K562 (cell line): ENCODE results near the gene SLC26A6. TPM values are rescaled to one million over a fixed set of nuclear protein-coding genes. Genes with fewer than 3 reads are reported as not detected.

Experiments
- ATAC-seq: fragments of 200-7000 bp; cut with Tn5 transposase; 3 replicates; pipeline ENCODE4 v1.9.1; 2020; ENCODE audit warnings: moderate library complexity
- Bru-seq: library from RNA; stranded (reverse); fragments of 400-500 nt; gene quantifications from one replicate; lab custom pipeline; 2021; lab: Mats Ljungman, UMichigan
- BruChase-seq, 2 experiments: library from RNA; stranded (reverse); fragments of 400-500 nt; gene quantifications; one replicate each; lab custom pipeline; 2021; lab: Mats Ljungman, UMichigan
- BruUV-seq: library from RNA; stranded (reverse); fragments of 400-500 nt; replicated peaks from 2 replicates; lab custom pipeline; 2021; lab: Mats Ljungman, UMichigan
- CTCF ChIA-PET: fragments of 300-600 bp; formaldehyde crosslinking; extraction: SDS; loops from one replicate; lab custom pipeline; 2021; ENCODE audit warnings: low intra/inter-chr PET ratio; lab: Yijun Ruan, JAX
- POLR2A ChIA-PET: fragments of 300-600, 350-650 bp; sonication (Branson Sonifier 250); formaldehyde crosslinking; extraction: SDS; loops from one replicate; lab custom pipeline; 2021; ENCODE audit warnings: antibody characterized with exemption, inconsistent platforms; lab: Yijun Ruan, JAX
- DNase-seq, 4 experiments: peaks; one replicate each; pipeline versions ENCODE4 v3.0.0 to v3.0.0-alpha.2; 2011 to 2018; ENCODE audit warnings: low spot score in 3 of 4, mixed read lengths in 3 of 4; ENCODE audit errors: extremely low read depth in 1 of 4
- FAIRE-seq: peaks from 2 replicates; lab custom pipeline; 2011; peaks lifted over from hg19 to GRCh38; lab: Jason Lieb, UNC
- H2AFZ ChIP-seq: 2 replicates; pipeline ENCODE4 v1.6.0; 2011; ENCODE audit warnings: low read depth, low read length, control low read depth, inconsistent platforms
- H3K27ac ChIP-seq: fragments of 200-600 bp; 3 replicates; pipeline ENCODE4 v1.8.0; 2011; ENCODE audit warnings: low read depth, mild to moderate bottlenecking, control low read depth, inconsistent platforms, low read length, moderate library complexity, mixed read lengths; ENCODE audit errors: extremely low read depth
- H3K27me3 ChIP-seq, 2 experiments: fragments of 300-600 bp in 1 of 2; 2 replicates in 1 of 2; 3 replicates in 1 of 2; pipeline versions ENCODE4 v1.6.0 to v1.8.0; 2011; ENCODE audit warnings: inconsistent platforms in 2 of 2, low read length in 2 of 2, mild to moderate bottlenecking in 1 of 2, mixed read lengths in 1 of 2, moderate library complexity in 1 of 2; ENCODE audit not compliant: control insufficient read depth in 2 of 2, insufficient read depth in 2 of 2
- H3K36me3 ChIP-seq: fragments of 300-600 bp; 3 replicates; pipeline ENCODE4 v1.8.0; 2011; ENCODE audit warnings: mild to moderate bottlenecking, low read length, inconsistent platforms; ENCODE audit not compliant: control insufficient read depth, insufficient read depth
- H3K4me1 ChIP-seq, 2 experiments: fragments of 200-600 bp in 1 of 2; replicated peaks in 1 of 2; 2 replicates in 1 of 2; 3 replicates in 1 of 2; pipeline versions ENCODE4 v1.5.1 to v1.8.0; 2011; ENCODE audit warnings: inconsistent platforms in 2 of 2, low read length in 2 of 2, mild to moderate bottlenecking in 1 of 2, mixed read lengths in 1 of 2, moderate library complexity in 1 of 2; ENCODE audit not compliant: control insufficient read depth in 2 of 2, insufficient read depth in 2 of 2
- H3K4me2 ChIP-seq: 2 replicates; pipeline ENCODE4 v1.6.1; 2011; ENCODE audit warnings: low read length, control low read depth, inconsistent platforms, mixed read lengths; ENCODE audit not compliant: insufficient read depth
- H3K4me3 ChIP-seq: fragments of 200-600 bp; sonication (generic), shearing (Covaris generic); 2 replicates; pipeline ENCODE4 v1.5.1; 2016; ENCODE audit warnings: control low read depth, inconsistent platforms
- H3K79me2 ChIP-seq: fragments of 200-600 bp; 3 replicates; pipeline ENCODE4 v1.8.0; 2011; ENCODE audit warnings: low read length, inconsistent platforms; ENCODE audit not compliant: control insufficient read depth, insufficient read depth
- H3K9ac ChIP-seq, 2 experiments: 2 replicates each; pipeline versions ENCODE4 v1.6.0 to v1.6.1; 2011; ENCODE audit warnings: low read depth in 2 of 2, low read length in 2 of 2, control low read depth in 1 of 2, inconsistent platforms in 1 of 2, mild to moderate bottlenecking in 1 of 2, mixed read lengths in 1 of 2; ENCODE audit not compliant: insufficient read depth in 1 of 2
- H3K9me1 ChIP-seq: one replicate; pipeline ENCODE4 v1.6.0; 2011; ENCODE audit warnings: inconsistent platforms, mild to moderate bottlenecking, low read length, moderate library complexity; ENCODE audit not compliant: control insufficient read depth, insufficient read depth
- H3K9me3 ChIP-seq: replicated peaks from 2 replicates; pipeline ENCODE4 v1.5.1; 2011; ENCODE audit warnings: low read depth, low read length, inconsistent platforms; ENCODE audit not compliant: control insufficient read depth, insufficient read depth
- H4K20me1 ChIP-seq: replicated peaks from 2 replicates; pipeline ENCODE4 v1.6.1; 2011; ENCODE audit warnings: low read length, inconsistent platforms, mixed read lengths; ENCODE audit not compliant: control insufficient read depth, insufficient read depth
- CREB3L1 ChIP-seq: fragments of 450-650 bp; IDR thresholded peaks from 2 replicates; pipeline ENCODE4 v1.6.1; 2014; ENCODE audit warnings: low read depth, mild to moderate bottlenecking, moderate library complexity, borderline replicate concordance
- HSF4 ChIP-seq: fragments of 250-450 bp; sonication (Bioruptor Pico); IDR thresholded peaks from 2 replicates; pipeline ENCODE4 v2.1.2; 2022; ENCODE audit warnings: mild to moderate bottlenecking, moderate library complexity, borderline replicate concordance
- NFYB ChIP-seq: IDR thresholded peaks from 2 replicates; pipeline ENCODE4 v1.6.1; 2011; ENCODE audit warnings: mild to moderate bottlenecking, moderate library complexity; ENCODE audit not compliant: insufficient read length; ENCODE audit errors: extremely low read depth
- NRF1 ChIP-seq, 2 experiments: fragments of 450-650 bp; IDR thresholded peaks in 1 of 2; conservative IDR thresholded peaks in 1 of 2; 2 replicates each; pipeline ENCODE4 v1.6.1; 2014; ENCODE audit warnings: mild to moderate bottlenecking in 2 of 2
- POLR2G ChIP-seq: fragments of 200-400 bp; formaldehyde crosslinking; IDR thresholded peaks from 2 replicates; pipeline ENCODE4 v1.6.1; 2017; ENCODE audit warnings: low read depth, mild to moderate bottlenecking, antibody characterized with exemption, low read length, moderate library complexity
- SOX6 ChIP-seq: fragments of 450-650 bp; IDR thresholded peaks from 2 replicates; pipeline ENCODE4 v1.6.1; 2014; ENCODE audit warnings: mild to moderate bottlenecking
- SRSF9 ChIP-seq: fragments of 200-400 bp; formaldehyde crosslinking; IDR thresholded peaks from 2 replicates; pipeline ENCODE4 v1.6.1; 2017; ENCODE audit warnings: low read depth, low read length, borderline replicate concordance
- WGBS: fragments of 100-300 bp; shearing (Covaris generic); methylation state at CpG from one replicate; pipeline ENCODE4 v1.1.6; 2016; ENCODE audit warnings: low coverage, mixed read lengths; ENCODE audit not compliant: insufficient coverage; ENCODE audit errors: missing lambda C conversion rate; 5-methylcytosine and 5-hydroxymethylcytosine counted together
- in situ Hi-C: fragments of 300-500 bp; cut with MboI; formaldehyde crosslinking; loops from 4 replicates; pipeline ENCODE4 v1.15.0; 2018; ENCODE audit warnings: inconsistent platforms, mixed read lengths
- intact Hi-C: fragments of 100-400 bp; cut with micrococcal nuclease; formaldehyde crosslinking; loops from 2 replicates; pipeline ENCODE4 v1.14.2; 2022
- long read RNA-seq, 3 experiments: library from polyadenylated mRNA in 2 of 3; library from RNA in 1 of 3; unstranded in 2 of 3; stranded (forward) in 1 of 3; transcript quantifications; one replicate each; pipeline ENCODE4 v2.0.0, GENCODE V29; 2019 to 2022
- polyA minus RNA-seq, 3 experiments: library from RNA; depleted of rRNA, polyadenylated mRNA; stranded (reverse); fragments of >200 nt; gene quantifications; 2 replicates each; pipeline ENCODE4 v1.2.3, GENCODE V29; 2011
- polyA plus RNA-seq, 8 experiments: library from polyadenylated mRNA; depleted of rRNA in 4 of 8; stranded (reverse) in 5 of 8; unstranded in 3 of 8; fragments of >200 nt; fragmentation: Nextera tagmentation in 2 of 8; fragmentation: Illumina TruSeq in 1 of 8; extraction: Ambion mirVana in 2 of 8; extraction: Trizol in 1 of 8; gene quantifications; 2 replicates each; pipeline versions ENCODE4 v1.2.1 to v1.2.3, GENCODE V29; 2011 to 2014; ENCODE audit warnings: inconsistent platforms in 1 of 8, missing spikeins in 1 of 8
- total RNA-seq, 7 experiments: library from RNA; depleted of rRNA in 6 of 7; stranded (reverse); fragments of >200 nt in 6 of 7; fragmentation: Illumina TruSeq in 2 of 7; extraction: Trizol in 2 of 7; gene quantifications; 2 replicates each; pipeline versions ENCODE4 v1.2.1 to v1.2.3, GENCODE V29; 2011 to 2021; ENCODE audit warnings: low replicate concordance in 1 of 7
- TF ChIP-seq, protein P1 (sequence below): fragments of 200-800 bp; sonication (Bioruptor generic); IDR thresholded peaks from 2 replicates; pipeline ENCODE4 v1.6.1; 2017; ENCODE audit warnings: missing genetic modification characterization, missing compliant biosample characterization

SLC26A6 gene
- 176 and 387 TPM in 2 replicates for total RNA-seq (2011; cell fraction: chromatin; rRNA removed; ENCODE audit: low replicate concordance)
- 251 and 260 TPM in 2 replicates for total RNA-seq (2011; cell fraction: nucleolus; rRNA removed)
- total RNA-seq (2011; cell fraction: nucleoplasm; rRNA removed): 183 and 192 TPM in 2 replicates
- total RNA-seq (2014; rRNA removed): 14.8 and 22.2 TPM in 2 replicates
- 7.1 and 10.5 TPM in 2 replicates for total RNA-seq (2014; rRNA removed; fragmentation: Illumina TruSeq; extraction: Trizol)
- 11.9 and 12.4 TPM in 2 replicates for total RNA-seq (2015; rRNA removed; fragmentation: Illumina TruSeq; extraction: Trizol)
- total RNA-seq (2021): 26.5 and 27.2 TPM in 2 replicates
- 20.4 and 42.8 TPM in 2 replicates for polyA plus RNA-seq (2011; rRNA removed)
- 28.1 and 30.5 TPM in 2 replicates for polyA plus RNA-seq (2011; cell fraction: cytosol; rRNA removed)
- 437 and 444 TPM in 2 replicates for polyA plus RNA-seq (2011; cell fraction: nucleus; rRNA removed)
- polyA plus RNA-seq (2012): 25.1 and 26.5 TPM in 2 replicates
- 19.7 and 21.0 TPM in 2 replicates for polyA plus RNA-seq (2014; fragmentation: Illumina TruSeq; extraction: Trizol)
- polyA plus RNA-seq (2014; fragmentation: Nextera tagmentation; extraction: Ambion mirVana): 1 to 10 TPM; 2.1 to 4.5 TPM
- polyA plus RNA-seq (2014; rRNA removed): 24.8 and 26.6 TPM in 2 replicates
- polyA minus RNA-seq (2011; rRNA and poly(A)+ RNA removed): 21.2 and 21.7 TPM in 2 replicates
- 21.2 and 26.8 TPM in 2 replicates for polyA minus RNA-seq (2011; cell fraction: cytosol; rRNA and poly(A)+ RNA removed)
- 95.1 and 104 TPM in 2 replicates for polyA minus RNA-seq (2011; cell fraction: nucleus; rRNA and poly(A)+ RNA removed)
- percentile 60 among the genes with signal in this experiment for Bru-seq, nascent RNA
- percentile 54 among the genes with signal in this experiment for BruChase-seq, experiment 1, labeled RNA remaining after a 2-hour chase
- BruChase-seq, experiment 2, labeled RNA remaining after a 6-hour chase: percentile 70 among the genes with signal in this experiment
- long read RNA-seq, experiment 1, transcript SLC26A6-207 (21 exons, 2,630 nt): major isoform, 13 of 68 reads
- long read RNA-seq, experiment 1, transcript SLC26A6-205 (21 exons, 2,589 nt): minor isoform, 7 of 68 reads
- long read RNA-seq, experiment 1, partial matches to known transcripts: 16 of 68 reads
- long read RNA-seq, experiment 1, other reads (novel, unspliced or antisense): 32 of 68 reads
- long read RNA-seq, experiment 2, partial matches to known transcripts: 3 of 19 reads
- long read RNA-seq, experiment 2, other reads (novel, unspliced or antisense): 9 of 19 reads
- long read RNA-seq, experiment 3, partial matches to known transcripts: 1 of 7 reads
- long read RNA-seq, experiment 3, other reads (novel, unspliced or antisense): 4 of 7 reads

- peak within 1 kb of the TSS; percentile 88 for H2AFZ ChIP-seq
- under 1% methylated on average over 16 of the region's 68 CpGs for WGBS
- FAIRE-seq: peak; percentile 80
- TF ChIP-seq SOX6 (0 out of 2 replicates have a peak, but pooled peaks have one; percentile 18), NFYB (peak; percentile 88), CREB3L1 (0 out of 2 replicates have a peak, but pooled peaks have one; percentile 13), POLR2G (peak; percentile 91), HSF4 (CRISPR knock-in tag) (no peak), NRF1 (conservative IDR thresholded peaks at IDR 0.05 in 1 of 2, IDR thresholded peaks at IDR 0.05 in 1 of 2) (peak; percentile 81 to 85), SRSF9 (no peak)
- TF ChIP-seq, protein P1, sequence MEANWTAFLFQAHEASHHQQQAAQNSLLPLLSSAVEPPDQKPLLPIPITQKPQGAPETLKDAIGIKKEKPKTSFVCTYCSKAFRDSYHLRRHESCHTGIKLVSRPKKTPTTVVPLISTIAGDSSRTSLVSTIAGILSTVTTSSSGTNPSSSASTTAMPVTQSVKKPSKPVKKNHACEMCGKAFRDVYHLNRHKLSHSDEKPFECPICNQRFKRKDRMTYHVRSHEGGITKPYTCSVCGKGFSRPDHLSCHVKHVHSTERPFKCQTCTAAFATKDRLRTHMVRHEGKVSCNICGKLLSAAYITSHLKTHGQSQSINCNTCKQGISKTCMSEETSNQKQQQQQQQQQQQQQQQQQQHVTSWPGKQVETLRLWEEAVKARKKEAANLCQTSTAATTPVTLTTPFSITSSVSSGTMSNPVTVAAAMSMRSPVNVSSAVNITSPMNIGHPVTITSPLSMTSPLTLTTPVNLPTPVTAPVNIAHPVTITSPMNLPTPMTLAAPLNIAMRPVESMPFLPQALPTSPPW (CRISPR knock-in tag): peak; percentile 67
Measured at GRCh38 chr3:48635222-48636021, at the start of gene SLC26A6. SLC26A6 (minus strand) TSS chr3:48635461; CDS start chr3:48635393, 68 bp downstream.

More at GRCh38 chr3:48635222-48636021, at the start of gene SLC26A6:
- Histone ChIP-seq H3K9ac (peak within 1 kb of the TSS; percentile 80 to 95), H3K9me1 (peaks cover 4% of the 10 kb centered on the region), H3K36me3 (peaks cover 31% of the 10 kb centered on the region; the same call in 1 of the 3 replicates), H3K4me3 (peak within 1 kb of the TSS; percentile 91), H3K27ac (peak within 1 kb of the TSS; percentile 65), H3K4me1 (peaks cover 6 to 44% of the 10 kb centered on the region in 2 experiments; a peak in 4 of 5 replicates), H4K20me1 (no peaks in the 10 kb centered on the region), H3K79me2 (peaks cover 11% of the 10 kb centered on the region), H3K9me3 (no peaks in the 10 kb centered on the region), H3K4me2 (peak within 1 kb of the TSS; percentile 81), H3K27me3 (no peaks in the 10 kb centered on the region)
- intact Hi-C loops: loop anchor here (5.0 kb wide), 1 partner anchor 78 kb away; the partner anchor contains the start of gene PFKFB4
- ChIA-PET POLR2A (interaction anchor here (0.6 to 3.0 kb wide), 9 partner anchors 11 to 342 kb away, joined by 3 to 23 read pairs (median 5); no protein-coding TSS in a partner anchor), CTCF (interaction anchor here (0.7 kb wide), 1 partner anchor 50 kb away, joined by 3 read pairs; no protein-coding TSS in a partner anchor)
- BruUV-seq: TSS peak; percentile 86
- DNase-seq (peak; percentile 96 to 99 (median 96)), ATAC-seq (peak; percentile 98)
- in situ Hi-C loops: no loop called here
